Mesendoderm (in vitro differentiated cells): Measurements from ENCODE around the gene CREM.
A peak's percentile ranks its signal among the peaks of the same experiment; 100 is the strongest.

Source experiments
- DNase-seq: peaks from one replicate; pipeline ENCODE4 v3.0.0; 2013
- H2AK5ac ChIP-seq: 2 replicates; pipeline ENCODE4 v1.6.1; 2013; ENCODE audit warnings: low read length, inconsistent platforms
- H2BK120ac ChIP-seq: 2 replicates; pipeline ENCODE4 v1.6.1; 2013; ENCODE audit warnings: low read depth, mild to moderate bottlenecking, low read length, moderate library complexity, mixed read lengths
- H2BK15ac ChIP-seq: replicated peaks from 2 replicates; pipeline ENCODE4 v1.6.1; 2013; ENCODE audit warnings: low read depth, mild to moderate bottlenecking, moderate library complexity
- H2BK5ac ChIP-seq: 2 replicates; pipeline ENCODE4 v1.6.1; 2013; ENCODE audit warnings: low read length, inconsistent platforms
- H3K18ac ChIP-seq: 2 replicates; pipeline ENCODE4 v1.6.1; 2013; ENCODE audit warnings: mild to moderate bottlenecking, low read length, mixed read lengths
- H3K23ac ChIP-seq: one replicate; pipeline ENCODE4 v1.6.1; 2013; ENCODE audit warnings: low read length
- H3K27ac ChIP-seq: 2 replicates; pipeline ENCODE4 v1.5.1; 2013; ENCODE audit warnings: low read depth, mild to moderate bottlenecking, inconsistent platforms, low read length, moderate library complexity
- H3K27me3 ChIP-seq: 2 replicates; pipeline ENCODE4 v1.6.1; 2013; ENCODE audit warnings: low read length, control low read depth, mild to moderate bottlenecking, inconsistent platforms; ENCODE audit not compliant: insufficient read depth, poor library complexity
- H3K36me3 ChIP-seq: 2 replicates; pipeline ENCODE4 v1.6.1; 2013; ENCODE audit warnings: low read length, inconsistent platforms; ENCODE audit not compliant: control insufficient read depth, insufficient read depth
- H3K4ac ChIP-seq: one replicate; pipeline ENCODE4 v1.6.1; 2013; ENCODE audit warnings: low read depth, mild to moderate bottlenecking, low read length, moderate library complexity
- H3K4me1 ChIP-seq: 2 replicates; pipeline ENCODE4 v1.6.1; 2013; ENCODE audit warnings: low read depth, low read length, inconsistent platforms; ENCODE audit not compliant: control insufficient read depth
- H3K4me2 ChIP-seq: 2 replicates; pipeline ENCODE4 v1.6.1; 2013; ENCODE audit warnings: low read length
- H3K4me3 ChIP-seq: 2 replicates; pipeline ENCODE4 v1.5.1; 2013; ENCODE audit warnings: mild to moderate bottlenecking, low read length
- H3K56ac ChIP-seq: one replicate; pipeline ENCODE4 v1.6.1; 2013; ENCODE audit warnings: low read length
- H3K79me1 ChIP-seq: 2 replicates; pipeline ENCODE4 v1.6.1; 2013; ENCODE audit warnings: low read length, inconsistent platforms
- H3K79me2 ChIP-seq: 2 replicates; pipeline ENCODE4 v1.6.1; 2013; ENCODE audit warnings: mild to moderate bottlenecking, low read length; ENCODE audit not compliant: control insufficient read depth, insufficient read depth
- H3K9ac ChIP-seq: 2 replicates; pipeline ENCODE4 v1.6.1; 2013; ENCODE audit warnings: low read length, inconsistent platforms
- H4K5ac ChIP-seq: one replicate; pipeline ENCODE4 v1.6.1; 2013; ENCODE audit warnings: low read length
- H4K8ac ChIP-seq: one replicate; pipeline ENCODE4 v1.6.1; 2013; ENCODE audit warnings: low read depth, mild to moderate bottlenecking, control low read depth, low read length, moderate library complexity
- WGBS: extraction: QIAGEN DNeasy Blood & Tissue Kit; methylation state at CpG from one replicate; pipeline ENCODE4 v1.1.7; 2013; ENCODE audit warnings: low lambda C conversion rate, missing lambda C conversion rate; ENCODE audit not compliant: insufficient coverage; ENCODE audit errors: extremely low coverage; 5-methylcytosine and 5-hydroxymethylcytosine counted together

CREM gene

GRCh38 chr10:35172146-35172545 lies 45.5 kb downstream of the CREM start:
- H3K9ac ChIP-seq = no peak overlapping the region
- no peaks in the 10 kb centered on the region for H3K79me2 ChIP-seq
- H3K18ac ChIP-seq = no peak overlapping the region
- H3K4me3 ChIP-seq = no peak overlapping the region
- no peak overlapping the region for H2AK5ac ChIP-seq
- no peaks in the 10 kb centered on the region for H3K4me1 ChIP-seq
- no peak overlapping the region for H2BK120ac ChIP-seq
- H3K4me2 ChIP-seq = no peak overlapping the region
- no CpG with 5 or more reads among the region's 1 CpG for WGBS
- no peaks in the 10 kb centered on the region for H3K36me3 ChIP-seq
- no peak overlapping the region for H3K4ac ChIP-seq
- H2BK5ac ChIP-seq = no peak overlapping the region
- no peak overlapping the region for H3K23ac ChIP-seq
- DNase-seq = no peak
- no peak overlapping the region for H2BK15ac ChIP-seq
- no peaks in the 10 kb centered on the region for H3K27me3 ChIP-seq
- H3K79me1 ChIP-seq = no peaks in the 10 kb centered on the region
- H3K27ac ChIP-seq = no peak overlapping the region
- H4K5ac ChIP-seq = no peak overlapping the region
- no peak overlapping the region for H4K8ac ChIP-seq
- no peak overlapping the region for H3K56ac ChIP-seq

GRCh38 chr10:35172574-35172973 lies 45.9 kb downstream of the CREM start:
- Histone ChIP-seq H3K56ac (no peak overlapping the region), H2BK15ac (no peak overlapping the region), H3K79me2 (no peaks in the 10 kb centered on the region), H2BK5ac (no peak overlapping the region), H4K8ac (no peak overlapping the region), H3K27me3 (no peaks in the 10 kb centered on the region), H2AK5ac (no peak overlapping the region), H3K27ac (no peak overlapping the region), H4K5ac (no peak overlapping the region), H3K18ac (no peak overlapping the region), H2BK120ac (no peak overlapping the region), H3K4ac (no peak overlapping the region), H3K4me2 (no peak overlapping the region), H3K9ac (no peak overlapping the region), H3K79me1 (no peaks in the 10 kb centered on the region), H3K36me3 (no peaks in the 10 kb centered on the region), H3K4me3 (no peak overlapping the region), H3K4me1 (no peaks in the 10 kb centered on the region), H3K23ac (no peak overlapping the region)
- DNase-seq = no peak
- no CpG with 5 or more reads among the region's 5 CpGs for WGBS

- Histone ChIP-seq H2BK5ac (no peak overlapping the region), H3K4me3 (no peak overlapping the region), H2AK5ac (no peak overlapping the region), H3K27ac (no peak overlapping the region), H3K36me3 (no peaks in the 10 kb centered on the region), H3K9ac (no peak overlapping the region), H3K4ac (no peak overlapping the region), H4K8ac (no peak overlapping the region), H3K79me1 (no peaks in the 10 kb centered on the region), H3K79me2 (no peaks in the 10 kb centered on the region), H3K18ac (no peak overlapping the region), H2BK120ac (no peak overlapping the region), H3K23ac (no peak overlapping the region), H2BK15ac (no peak overlapping the region), H3K27me3 (no peaks in the 10 kb centered on the region), H3K4me1 (no peaks in the 10 kb centered on the region), H3K56ac (no peak overlapping the region), H4K5ac (no peak overlapping the region), H3K4me2 (no peak overlapping the region)
- no CpG with 5 or more reads among the region's 9 CpGs for WGBS
- DNase-seq = peak; percentile 36
These were observed 51.7 kb downstream of the CREM start for GRCh38 chr10:35178331-35178730.

GRCh38 chr10:35182631-35183510 lies 56.2 kb downstream of the CREM start:
- H2BK15ac ChIP-seq = no peak overlapping the region
- no peak overlapping the region for H4K5ac ChIP-seq
- H3K4ac ChIP-seq = no peak overlapping the region
- no peak overlapping the region for H2BK120ac ChIP-seq
- no peaks in the 10 kb centered on the region for H3K36me3 ChIP-seq
- H3K4me1 ChIP-seq = no peaks in the 10 kb centered on the region
- no peaks in the 10 kb centered on the region for H3K79me1 ChIP-seq
- no peak for DNase-seq
- no peak overlapping the region for H3K23ac ChIP-seq
- H3K9ac ChIP-seq = no peak overlapping the region
- no peak overlapping the region for H4K8ac ChIP-seq
- H2BK5ac ChIP-seq = no peak overlapping the region
- no peak overlapping the region for H3K4me2 ChIP-seq
- no peak overlapping the region for H2AK5ac ChIP-seq
- H3K56ac ChIP-seq = no peak overlapping the region
- no peak overlapping the region for H3K4me3 ChIP-seq
- H3K27me3 ChIP-seq = no peaks in the 10 kb centered on the region
- no peak overlapping the region for H3K27ac ChIP-seq
- no peak overlapping the region for H3K18ac ChIP-seq
- H3K79me2 ChIP-seq = no peaks in the 10 kb centered on the region
- no CpG with 5 or more reads among the region's 8 CpGs for WGBS

- no peaks in the 10 kb centered on the region for H3K79me1 ChIP-seq
- no peak overlapping the region for H3K4me3 ChIP-seq
- no peak overlapping the region for H2BK5ac ChIP-seq
- no peak overlapping the region for H2AK5ac ChIP-seq
- H3K27ac ChIP-seq = no peak overlapping the region
- H4K5ac ChIP-seq = no peak overlapping the region
- H3K36me3 ChIP-seq = no peaks in the 10 kb centered on the region
- H3K23ac ChIP-seq = no peak overlapping the region
- H3K4me2 ChIP-seq = no peak overlapping the region
- no peak overlapping the region for H2BK15ac ChIP-seq
- H3K4me1 ChIP-seq = no peaks in the 10 kb centered on the region
- H2BK120ac ChIP-seq = no peak overlapping the region
- DNase-seq = no peak
- WGBS = no CpG with 5 or more reads among the region's 4 CpGs
- no peaks in the 10 kb centered on the region for H3K27me3 ChIP-seq
- no peak overlapping the region for H3K4ac ChIP-seq
- H3K79me2 ChIP-seq = no peaks in the 10 kb centered on the region
- H3K9ac ChIP-seq = no peak overlapping the region
- H4K8ac ChIP-seq = no peak overlapping the region
- H3K56ac ChIP-seq = no peak overlapping the region
- no peak overlapping the region for H3K18ac ChIP-seq
These were observed 58.0 kb downstream of the CREM start for GRCh38 chr10:35184527-35185171.
